PC-9 (cell line): ENCODE measurements around the gene CDC23. TPM values are rescaled to one million over a fixed set of nuclear protein-coding genes. Genes with fewer than 3 reads are reported as not detected.
"Not testable (repeated sequence)": the region's sequence is repeated elsewhere in the genome, so short reads cannot be mapped to it uniquely, and the experiment has no call there.

ENCODE experiments used
- BruUV-seq: library from RNA; stranded (reverse); fragments of 400-500 nt; replicated peaks from 2 replicates; lab custom pipeline; 2021; lab: Mats Ljungman, UMichigan
- CTCF ChIA-PET: fragments of 300-600 bp; sonication (Branson Sonifier 250); formaldehyde crosslinking; loops from one replicate; lab custom pipeline; 2022; ENCODE audit warnings: antibody characterized with exemption; lab: Charles Lee
- POLR2A ChIA-PET: fragments of 300-600 bp; sonication (Branson Sonifier 250); formaldehyde crosslinking; loops from one replicate; lab custom pipeline; 2022; ENCODE audit warnings: antibody characterized with exemption; ENCODE audit not compliant: unreplicated experiment; lab: Charles Lee
- DNase-seq, 2 experiments: peaks; one replicate each; pipeline versions ENCODE4 v3.0.0 to v3.0.0-alpha.2; 2015 to 2022; ENCODE audit warnings: mixed read lengths in 1 of 2
- H2AFZ ChIP-seq: fragments of 200-600 bp; sonication (generic); 2 replicates; pipeline ENCODE4 v1.8.1; 2017; ENCODE audit warnings: antibody characterized with exemption
- H3F3A ChIP-seq: fragments of 200-600 bp; sonication (generic); 2 replicates; pipeline ENCODE4 v1.8.1; 2017; ENCODE audit warnings: antibody characterized with exemption, mild to moderate bottlenecking, low read depth; ENCODE audit not compliant: insufficient read depth
- H3K27ac ChIP-seq: fragments of 200-600 bp; sonication (generic); 2 replicates; pipeline ENCODE4 v1.6.1; 2016; ENCODE audit warnings: mixed run types
- H3K27me3 ChIP-seq: fragments of 200-600 bp; sonication (generic); 2 replicates; pipeline ENCODE4 v1.6.1; 2016; ENCODE audit warnings: low read depth, mixed run types; ENCODE audit not compliant: insufficient read depth
- H3K36me3 ChIP-seq: fragments of 200-600 bp; sonication (generic); 2 replicates; pipeline ENCODE4 v1.6.1; 2016; ENCODE audit warnings: low read depth, mixed run types
- H3K4me1 ChIP-seq: fragments of 200-600 bp; sonication (generic); replicated peaks from 2 replicates; pipeline ENCODE4 v1.6.1; 2016; ENCODE audit warnings: mixed run types; ENCODE audit not compliant: insufficient read depth
- H3K4me2 ChIP-seq: fragments of 200-600 bp; sonication (generic); 2 replicates; pipeline ENCODE4 v1.6.1; 2017; ENCODE audit warnings: mixed run types
- H3K4me3 ChIP-seq: fragments of 200-600 bp; sonication (generic); 2 replicates; pipeline ENCODE4 v1.6.1; 2016; ENCODE audit warnings: mixed run types
- H3K79me2 ChIP-seq: fragments of 200-600 bp; sonication (generic); 2 replicates; pipeline ENCODE4 v1.6.1; 2017; ENCODE audit warnings: low read depth, mixed run types
- H3K9me2 ChIP-seq: fragments of 200-600 bp; sonication (generic); 2 replicates; pipeline ENCODE4 v1.8.1; 2017; ENCODE audit warnings: mild to moderate bottlenecking; ENCODE audit not compliant: insufficient read depth
- H3K9me3 ChIP-seq: fragments of 200-600 bp; sonication (generic); 2 replicates; pipeline ENCODE4 v1.8.1; 2016; ENCODE audit warnings: low read depth; ENCODE audit not compliant: insufficient read depth
- H4K20me1 ChIP-seq: fragments of 200-600 bp; sonication (generic); 2 replicates; pipeline ENCODE4 v1.8.1; 2017; ENCODE audit not compliant: insufficient read depth
- CTCF ChIP-seq: fragments of 200-600 bp; sonication (generic); conservative IDR thresholded peaks from 2 replicates; pipeline ENCODE4 v1.6.1; 2017; ENCODE audit warnings: mixed run types, antibody characterized with exemption, mild to moderate bottlenecking, moderate library complexity
- EZH2 ChIP-seq: fragments of 200-600 bp; sonication (generic); IDR thresholded peaks from 2 replicates; pipeline ENCODE4 v1.8.0; 2017; ENCODE audit warnings: antibody characterized with exemption, low read depth
- intact Hi-C: fragments of 100-400 bp; cut with micrococcal nuclease; formaldehyde crosslinking; loops from one replicate; pipeline ENCODE4 v1.10.0; 2022; ENCODE audit not compliant: unreplicated experiment
- total RNA-seq: library from RNA; stranded (reverse); gene quantifications from 2 replicates; pipeline ENCODE4 v1.2.3, GENCODE V29; 2021

Gene CDC23
- total RNA-seq, 1 experiment from 2014 or later: 40.5 TPM

DNA sequence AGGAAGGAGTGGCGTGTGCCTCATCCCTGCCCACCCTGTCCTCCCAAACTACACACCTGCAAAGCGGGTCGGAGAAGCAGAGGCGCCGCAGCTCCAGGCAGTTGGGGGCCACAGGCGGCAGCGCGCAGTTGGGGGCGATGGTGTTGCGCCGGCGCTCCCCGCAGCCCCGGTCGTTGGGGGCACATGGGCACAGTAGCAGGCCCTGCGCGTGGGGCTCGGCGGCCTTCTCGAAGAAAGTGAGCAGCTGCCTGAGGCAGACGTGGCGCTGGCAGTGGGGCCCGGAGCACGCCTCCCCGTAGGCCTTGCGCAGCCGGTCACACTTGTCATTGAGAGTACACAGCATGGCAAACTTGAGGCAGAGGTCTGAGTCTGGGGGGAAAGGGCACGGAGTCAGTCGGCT lies 44.5 kb upstream of the CDC23 start:
- BruUV-seq: no TSS peak
- no peaks in the 10 kb centered on the region for H3K9me3 ChIP-seq
- H3F3A ChIP-seq: no peaks in the 10 kb centered on the region
- CTCF ChIA-PET: no interaction called here
- no peaks in the 10 kb centered on the region for H3K27me3 ChIP-seq
- H3K36me3 ChIP-seq: no peaks in the 10 kb centered on the region
- TF ChIP-seq CTCF: no peak
- no peak for TF ChIP-seq EZH2
- no peak overlapping the region for H3K4me2 ChIP-seq
- H4K20me1 ChIP-seq: no peaks in the 10 kb centered on the region
- H3K4me1 ChIP-seq: no peaks in the 10 kb centered on the region
- no peak overlapping the region for H3K27ac ChIP-seq
- no peak overlapping the region for H2AFZ ChIP-seq
- POLR2A ChIA-PET: no interaction called here
- no peak for DNase-seq
- H3K4me3 ChIP-seq: no peak overlapping the region
- no peaks in the 10 kb centered on the region for H3K9me2 ChIP-seq
- no peaks in the 10 kb centered on the region for H3K79me2 ChIP-seq
- intact Hi-C loops: no loop called here

GRCh38 chr5:138252944-138253343 lies 39.8 kb upstream of the CDC23 start:
- H3K4me2 ChIP-seq: no peak overlapping the region
- ChIA-PET POLR2A (no interaction called here), CTCF (no interaction called here)
- intact Hi-C loops: no loop called here
- H3K4me1 ChIP-seq: no peaks in the 10 kb centered on the region
- no peaks in the 10 kb centered on the region for H3K36me3 ChIP-seq
- no peaks in the 10 kb centered on the region for H3K9me2 ChIP-seq
- BruUV-seq: no TSS peak
- H3K27me3 ChIP-seq: no peaks in the 10 kb centered on the region
- no peaks in the 10 kb centered on the region for H3F3A ChIP-seq
- DNase-seq: no peak
- no peaks in the 10 kb centered on the region for H4K20me1 ChIP-seq
- H2AFZ ChIP-seq: no peak overlapping the region
- no peak overlapping the region for H3K4me3 ChIP-seq
- no peak overlapping the region for H3K27ac ChIP-seq
- H3K79me2 ChIP-seq: no peaks in the 10 kb centered on the region
- H3K9me3 ChIP-seq: no peaks in the 10 kb centered on the region
- TF ChIP-seq EZH2: no peak
- no peak for TF ChIP-seq CTCF

GRCh38 chr5:138247800-138248199 lies 34.7 kb upstream of the CDC23 start:
- H3K4me1 ChIP-seq, CTCF ChIA-PET, BruUV-seq, POLR2A ChIA-PET, H3F3A ChIP-seq, H3K4me2 ChIP-seq, DNase-seq, H3K36me3 ChIP-seq, H3K27ac ChIP-seq, H3K9me2 ChIP-seq, H2AFZ ChIP-seq, H3K4me3 ChIP-seq, H3K9me3 ChIP-seq, H3K79me2 ChIP-seq, intact Hi-C loops, H4K20me1 ChIP-seq: not testable (repeated sequence)
- H3K27me3 ChIP-seq: peaks cover 10% of the 10 kb centered on the region

DNA sequence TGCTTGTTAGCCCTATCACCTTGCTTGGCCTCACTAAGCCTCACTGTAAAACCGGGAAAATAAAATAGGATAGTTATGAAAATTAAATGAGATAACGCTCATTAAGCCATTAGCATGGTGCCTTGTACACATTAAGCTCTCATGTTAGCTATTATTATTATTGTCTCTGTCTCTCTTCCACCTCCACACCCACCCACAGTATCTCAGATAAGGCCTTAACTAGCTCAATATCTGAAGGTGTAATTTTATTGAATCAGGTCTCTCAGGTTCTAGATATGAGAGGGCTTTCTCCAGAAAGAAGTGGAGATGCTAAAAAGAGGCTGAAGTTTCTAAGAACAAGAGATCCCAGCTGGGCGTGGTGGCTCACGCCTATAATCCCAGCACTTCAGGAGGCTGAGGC lies 33.7 kb upstream of the CDC23 start:
- TF ChIP-seq EZH2 (no peak), CTCF (no peak)

More for the DNA sequence above, 33.7 kb upstream of the CDC23 start:
- H4K20me1 ChIP-seq: no peaks in the 10 kb centered on the region
- CTCF ChIA-PET: interaction anchor here (0.6 to 0.7 kb wide), 3 partner anchors 85 to 425 kb away, joined by 3 to 15 read pairs (median 8); partner anchors contain the start of gene CDC25C
- no peak overlapping the region for H3K27ac ChIP-seq
- H3K27me3 ChIP-seq: peaks cover 20% of the 10 kb centered on the region
- no TSS peak for BruUV-seq
- H3K36me3 ChIP-seq: no peaks in the 10 kb centered on the region
- no peak for DNase-seq
- H3K79me2 ChIP-seq: no peaks in the 10 kb centered on the region
- no peaks in the 10 kb centered on the region for H3K9me3 ChIP-seq
- intact Hi-C loops: no loop called here
- no peaks in the 10 kb centered on the region for H3K4me1 ChIP-seq
- no peak overlapping the region for H3K4me3 ChIP-seq
- no peaks in the 10 kb centered on the region for H3F3A ChIP-seq
- H2AFZ ChIP-seq: no peak overlapping the region
- H3K4me2 ChIP-seq: no peak overlapping the region
- H3K9me2 ChIP-seq: no peaks in the 10 kb centered on the region
- POLR2A ChIA-PET: no interaction called here
